Neural cell (in vitro differentiated cells): ENCODE measurements around the gene FDXACB1.

ENCODE experiments used
- EZH2 ChIP-seq: fragments of 200-600, 300-800 bp; shearing (Covaris generic), sonication (generic); IDR thresholded peaks from 2 replicates; pipeline ENCODE4 v1.6.1; 2014; ENCODE audit warnings: antibody characterized with exemption, low read length, borderline replicate concordance, mild to moderate bottlenecking; ENCODE audit not compliant: insufficient read depth, poor library complexity, severe bottlenecking
- TAF1 ChIP-seq: IDR thresholded peaks from 2 replicates; pipeline ENCODE4 v1.6.1; 2012; ENCODE audit warnings: low read depth

DNA sequence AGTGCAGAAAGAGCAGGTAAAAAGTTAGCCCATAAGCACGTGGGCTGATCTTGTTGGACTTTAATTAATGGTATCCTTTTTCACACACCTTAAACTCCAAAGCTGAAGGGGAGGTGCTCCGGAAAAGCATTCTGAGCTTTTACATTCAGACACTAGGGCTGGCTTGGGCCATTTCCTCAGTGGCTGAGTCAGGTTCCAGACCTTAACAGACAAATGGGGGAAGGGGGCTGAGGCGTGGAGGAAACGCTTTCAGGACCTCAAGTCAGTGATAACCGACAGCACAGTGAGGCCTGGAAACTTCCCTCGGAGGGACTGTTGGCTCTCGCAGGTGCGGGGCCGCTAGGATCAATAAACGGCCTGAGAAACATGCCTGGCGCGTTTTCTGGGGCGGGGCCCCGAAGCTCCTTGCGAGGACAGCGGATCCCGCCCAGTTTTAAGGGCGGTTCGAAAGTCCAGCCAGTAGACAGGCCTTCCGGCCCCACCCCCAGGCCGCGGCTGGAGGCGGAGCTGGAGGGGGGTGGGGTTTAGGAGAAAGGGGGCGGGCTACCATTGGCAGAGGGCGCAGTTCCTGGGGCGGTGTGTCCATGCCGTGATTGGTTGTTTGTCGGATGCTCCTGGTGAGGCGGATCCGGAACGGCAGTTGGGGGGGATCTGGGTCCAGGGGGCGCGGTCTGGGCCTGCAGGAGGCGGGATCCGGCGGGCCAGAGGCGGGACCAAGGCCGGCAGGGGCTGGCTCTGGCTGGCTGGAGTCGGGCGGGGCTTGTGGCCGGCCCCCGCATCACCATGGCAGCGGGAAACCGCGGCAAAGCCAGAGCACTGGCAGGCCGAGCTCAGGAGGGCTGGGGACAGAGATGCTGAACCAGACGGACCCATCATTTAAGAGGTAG is 47.8 kb upstream of the FDXACB1 start:
- TF ChIP-seq EZH2 (no peak), TAF1 (peak; percentile 7)
